ENCODE measurements around the gene MYO3B.

Gene MYO3B

GRCh38 chr2:170485254-170486026 is 307.5 kb downstream of the MYO3B start:
- DNase-seq = no peak

- DNase-seq = no peak
Observed at GRCh38 chr2:170486730-170487129, 308.8 kb downstream of the MYO3B start.

- no peak for DNase-seq
Observed at GRCh38 chr2:170488807-170489206, 310.9 kb downstream of the MYO3B start.

GRCh38 chr2:170492010-170492409 is 314.1 kb downstream of the MYO3B start:
- DNase-seq = no peak

GRCh38 chr2:170493426-170494097 is 315.6 kb downstream of the MYO3B start:
- no peak for DNase-seq

GRCh38 chr2:170495896-170496295 is 317.9 kb downstream of the MYO3B start:
- DNase-seq = no peak

GRCh38 chr2:170498619-170499018 is 320.7 kb downstream of the MYO3B start:
- no peak for DNase-seq

GRCh38 chr2:170500104-170500503 is 322.2 kb downstream of the MYO3B start:
- DNase-seq = no peak

- DNase-seq = no peak
Observed at GRCh38 chr2:170500770-170501169, 322.8 kb downstream of the MYO3B start.

- no peak for DNase-seq
Observed at GRCh38 chr2:170501421-170502043, 323.6 kb downstream of the MYO3B start.

- no peak for DNase-seq
Observed at GRCh38 chr2:170502361-170503130, 324.6 kb downstream of the MYO3B start.

- no peak for DNase-seq
Observed at GRCh38 chr2:170503563-170503962, 325.6 kb downstream of the MYO3B start.

GRCh38 chr2:170503971-170504809 is 326.2 kb downstream of the MYO3B start:
- no peak for DNase-seq

- no peak for DNase-seq
Observed at GRCh38 chr2:170504810-170505145, 326.8 kb downstream of the MYO3B start.

GRCh38 chr2:170505631-170506275 is 327.8 kb downstream of the MYO3B start:
- no peak for DNase-seq

GRCh38 chr2:170509452-170510193 is 331.7 kb downstream of the MYO3B start:
- DNase-seq = no peak

- DNase-seq = no peak
Observed at GRCh38 chr2:170512266-170512665, 334.3 kb downstream of the MYO3B start.

GRCh38 chr2:170514140-170514539 is 336.2 kb downstream of the MYO3B start:
- DNase-seq = no peak

- DNase-seq = no peak
Observed at GRCh38 chr2:170517538-170517937, 339.6 kb downstream of the MYO3B start.

- DNase-seq = no peak
Observed at GRCh38 chr2:170518911-170519310, 341.0 kb downstream of the MYO3B start.

GRCh38 chr2:170521299-170521698 is 343.4 kb downstream of the MYO3B start:
- no peak for DNase-seq

Data from activated CD4-positive, alpha-beta T cell treated with anti-CD3 and anti-CD28 coated beads, Interleukin-2, amount 50 U/mL, for 4 hours (primary cell).